ENCODE data around the gene SLC25A20.

SLC25A20 gene

GRCh38 chr3:48826451-48826850 lies 72.2 kb downstream of the SLC25A20 start:
- H3K4me3 ChIP-seq (ENCODE audit: low read depth, low read length): no peak overlapping the region
- no peaks in the 10 kb centered on the region for H3K27me3 ChIP-seq (ENCODE audit: control insufficient read depth, insufficient read depth, low read length)
- no peaks in the 10 kb centered on the region for H3K36me3 ChIP-seq (ENCODE audit: control insufficient read depth, insufficient read depth, low read length)
- TF ChIP-seq, protein P1, sequence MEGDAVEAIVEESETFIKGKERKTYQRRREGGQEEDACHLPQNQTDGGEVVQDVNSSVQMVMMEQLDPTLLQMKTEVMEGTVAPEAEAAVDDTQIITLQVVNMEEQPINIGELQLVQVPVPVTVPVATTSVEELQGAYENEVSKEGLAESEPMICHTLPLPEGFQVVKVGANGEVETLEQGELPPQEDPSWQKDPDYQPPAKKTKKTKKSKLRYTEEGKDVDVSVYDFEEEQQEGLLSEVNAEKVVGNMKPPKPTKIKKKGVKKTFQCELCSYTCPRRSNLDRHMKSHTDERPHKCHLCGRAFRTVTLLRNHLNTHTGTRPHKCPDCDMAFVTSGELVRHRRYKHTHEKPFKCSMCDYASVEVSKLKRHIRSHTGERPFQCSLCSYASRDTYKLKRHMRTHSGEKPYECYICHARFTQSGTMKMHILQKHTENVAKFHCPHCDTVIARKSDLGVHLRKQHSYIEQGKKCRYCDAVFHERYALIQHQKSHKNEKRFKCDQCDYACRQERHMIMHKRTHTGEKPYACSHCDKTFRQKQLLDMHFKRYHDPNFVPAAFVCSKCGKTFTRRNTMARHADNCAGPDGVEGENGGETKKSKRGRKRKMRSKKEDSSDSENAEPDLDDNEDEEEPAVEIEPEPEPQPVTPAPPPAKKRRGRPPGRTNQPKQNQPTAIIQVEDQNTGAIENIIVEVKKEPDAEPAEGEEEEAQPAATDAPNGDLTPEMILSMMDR (IDR thresholded peaks at IDR 0.05): no peak
- H2AFZ ChIP-seq: no peak overlapping the region
- H3K4me1 ChIP-seq: no peaks in the 10 kb centered on the region
- H3K79me2 ChIP-seq: peaks cover 34% of the 10 kb centered on the region
- no peak overlapping the region for H3K4me2 ChIP-seq (ENCODE audit: low read length)
- H3K9ac ChIP-seq: no peak overlapping the region
- H3K9me3 ChIP-seq (ENCODE audit: control insufficient read depth, low read length): no peaks in the 10 kb centered on the region
- H3K27ac ChIP-seq: no peak overlapping the region

DNA sequence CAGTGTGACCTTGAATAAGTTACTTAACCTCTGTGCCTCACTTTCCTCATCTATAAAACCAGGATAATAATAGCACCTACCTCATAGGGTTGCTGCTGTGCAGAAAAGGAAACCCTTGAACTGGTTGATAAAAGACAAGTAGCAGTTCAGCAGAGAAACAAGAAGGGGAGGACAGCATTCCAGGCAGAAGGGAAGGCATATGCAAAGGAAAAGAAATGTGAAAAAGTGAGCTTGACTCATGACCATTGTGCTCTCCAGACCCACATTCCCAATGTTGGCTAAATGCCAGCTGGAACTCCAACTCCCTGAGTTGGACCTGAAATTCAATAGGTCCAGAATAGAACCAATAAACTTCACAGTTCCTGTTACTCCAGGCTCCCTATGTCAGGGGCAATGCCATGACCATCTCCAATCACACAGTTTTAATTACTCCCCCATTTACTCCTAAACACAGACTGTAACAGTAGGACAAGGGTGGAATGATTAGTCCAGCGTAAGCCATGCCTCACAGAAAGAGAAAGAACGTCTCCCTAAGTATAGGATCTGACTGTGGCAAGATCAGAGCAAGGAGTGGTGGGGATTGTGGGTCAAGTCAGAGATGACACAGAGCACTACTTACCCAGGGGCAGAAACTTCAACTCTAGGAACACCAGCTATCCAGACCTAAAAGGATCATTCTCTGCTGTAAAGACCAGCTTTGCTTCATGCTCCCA lies 77.9 kb downstream of the SLC25A20 start:
- Histone ChIP-seq H3K4me3 (ENCODE audit: low read depth, low read length) (no peak overlapping the region), H3K27me3 (ENCODE audit: control insufficient read depth, insufficient read depth, low read length) (no peaks in the 10 kb centered on the region), H3K27ac (no peak overlapping the region)

GRCh38 chr3:48819234-48820221 lies 79.2 kb downstream of the SLC25A20 start:
- H3K36me3 ChIP-seq (ENCODE audit: control insufficient read depth, insufficient read depth, low read length): no peaks in the 10 kb centered on the region
- H3K27ac ChIP-seq: no peak overlapping the region
- H3K27me3 ChIP-seq (ENCODE audit: control insufficient read depth, insufficient read depth, low read length): no peaks in the 10 kb centered on the region
- no peaks in the 10 kb centered on the region for H3K9me3 ChIP-seq (ENCODE audit: control insufficient read depth, low read length)
- no peak overlapping the region for H3K9ac ChIP-seq
- H3K4me2 ChIP-seq (ENCODE audit: low read length): no peak overlapping the region
- TF ChIP-seq, protein P1 (IDR thresholded peaks at IDR 0.05): no peak
- no peak overlapping the region for H3K4me3 ChIP-seq (ENCODE audit: low read depth, low read length)
- H3K4me1 ChIP-seq: peaks cover 16% of the 10 kb centered on the region
- H2AFZ ChIP-seq: no peak overlapping the region
- peaks cover 18% of the 10 kb centered on the region for H3K79me2 ChIP-seq

More for the DNA sequence above, 77.9 kb downstream of the SLC25A20 start:
- Histone ChIP-seq H3K36me3 (ENCODE audit: control insufficient read depth, insufficient read depth, low read length) (no peaks in the 10 kb centered on the region), H3K4me1 (peaks cover 16% of the 10 kb centered on the region), H3K4me2 (ENCODE audit: low read length) (no peak overlapping the region), H2AFZ (no peak overlapping the region), H3K9ac (no peak overlapping the region), H3K9me3 (ENCODE audit: control insufficient read depth, low read length) (no peaks in the 10 kb centered on the region), H3K79me2 (peaks cover 19% of the 10 kb centered on the region)
- TF ChIP-seq, protein P1 (IDR thresholded peaks at IDR 0.05): no peak

GRCh38 chr3:48811524-48811923 lies 87.2 kb downstream of the SLC25A20 start:
- Histone ChIP-seq H3K4me2 (ENCODE audit: low read length) (no peak overlapping the region), H3K9ac (no peak overlapping the region), H3K27ac (no peak overlapping the region), H3K4me1 (peaks cover 6% of the 10 kb centered on the region), H3K27me3 (ENCODE audit: control insufficient read depth, insufficient read depth, low read length) (no peaks in the 10 kb centered on the region), H2AFZ (no peak overlapping the region), H3K36me3 (ENCODE audit: control insufficient read depth, insufficient read depth, low read length) (no peaks in the 10 kb centered on the region), H3K4me3 (ENCODE audit: low read depth, low read length) (no peak overlapping the region), H3K9me3 (ENCODE audit: control insufficient read depth, low read length) (no peaks in the 10 kb centered on the region), H3K79me2 (peaks cover 35% of the 10 kb centered on the region)
- TF ChIP-seq, protein P1 (IDR thresholded peaks at IDR 0.05): no peak
